IMR-90 (cell line): ENCODE measurements around the gene PLLP. TPM values are rescaled to one million over a fixed set of nuclear protein-coding genes. Genes with fewer than 3 reads are reported as not detected.

Source experiments
- microRNA-seq, 2 experiments: library from miRNA; stranded (forward) in 1 of 2; unstranded in 1 of 2; fragments of 10-50 nt in 1 of 2; fragments of <30 nt in 1 of 2; gene quantifications in 1 of 2; microRNA quantifications in 1 of 2; one replicate each; pipeline versions ENCODE3 to v1.1.0; 2013 to 2020; ENCODE audit not compliant: insufficient read depth in 1 of 2, insufficient read length in 1 of 2, unreplicated experiment in 1 of 2
- polyA plus RNA-seq, 3 experiments: library from polyadenylated mRNA; depleted of rRNA; stranded (reverse); fragments of >200 nt; gene quantifications; 2 replicates each; pipeline ENCODE4 v1.2.3, GENCODE V29; 2012; ENCODE audit warnings: low replicate concordance in 1 of 3
- small RNA-seq, 5 experiments: library from RNA; depleted of rRNA; stranded (forward); fragments of <200 nt; gene quantifications; one replicate each; pipeline ENCODE3, GENCODE V24; 2012
- total RNA-seq: library from RNA; depleted of rRNA; stranded (reverse); fragments of >200 nt; gene quantifications from 2 replicates; pipeline ENCODE4 v1.2.3, GENCODE V29; 2012; rRNA removed

PLLP gene
- total and polyA plus RNA-seq, 2 of the 4 experiments (the other 2 are of a cell fraction), result 0.05 TPM; not detected in 1

Small RNA genes within 50 kb of the gene (microRNA-seq; reads per million reads assigned to microRNA genes)
- gene AC108081.1 (ENCODE audit: insufficient read depth, insufficient read length), result not detected

Small RNA genes within 50 kb of the gene (small RNA-seq; reads per million reads assigned to genes)
- gene AC108081.1, result 0 reads per million in 5 experiments

Other genes with a start within 250 kb of the PLLP start
- 9.2 and 15.4 TPM in 2 replicates for gene CPNE2, start 192.1 kb downstream of the PLLP start, total RNA-seq
- 48.0 and 50.3 TPM in 2 replicates for gene CPNE2, start 192.1 kb downstream of the PLLP start, polyA plus RNA-seq (2012; rRNA removed)
- 50.2 and 52.2 TPM in 2 replicates for gene PSME3IP1, start 98.6 kb downstream of the PLLP start, total RNA-seq
- 71.2 and 75.2 TPM in 2 replicates for gene PSME3IP1, start 98.6 kb downstream of the PLLP start, polyA plus RNA-seq (2012; rRNA removed)
- gene RSPRY1, start 98.3 kb downstream of the PLLP start, total RNA-seq, result 59.2 and 62.2 TPM in 2 replicates
- 23.7 and 25.2 TPM in 2 replicates for gene RSPRY1, start 98.3 kb downstream of the PLLP start, polyA plus RNA-seq (2012; rRNA removed)
- 73.7 and 77.8 TPM in 2 replicates for gene ARL2BP, start 39.4 kb downstream of the PLLP start, total RNA-seq
- 46.8 and 46.9 TPM in 2 replicates for gene ARL2BP, start 39.4 kb downstream of the PLLP start, polyA plus RNA-seq (2012; rRNA removed)
- gene CCL22, start 74.1 kb upstream of the PLLP start, total RNA-seq, result not detected in 2 replicates
- gene CCL22, start 74.1 kb upstream of the PLLP start, polyA plus RNA-seq (2012; rRNA removed), result not detected in 2 replicates
- gene CX3CL1, start 87.8 kb upstream of the PLLP start, total RNA-seq, result under 0.01 and 0.18 TPM in 2 replicates
- gene CX3CL1, start 87.8 kb upstream of the PLLP start, polyA plus RNA-seq (2012; rRNA removed), result 0.77 and 0.89 TPM in 2 replicates
- not detected in 2 replicates for gene CCL17, start 120.1 kb upstream of the PLLP start, total RNA-seq
- gene CCL17, start 120.1 kb upstream of the PLLP start, polyA plus RNA-seq (2012; rRNA removed), result not detected in 2 replicates
- 42.2 and 47.7 TPM in 2 replicates for gene CIAPIN1, start 162.7 kb upstream of the PLLP start, total RNA-seq
- 40.2 and 41.6 TPM in 2 replicates for gene CIAPIN1, start 162.7 kb upstream of the PLLP start, polyA plus RNA-seq (2012; rRNA removed)
- 50.0 and 57.9 TPM in 2 replicates for gene COQ9, start 162.8 kb upstream of the PLLP start, total RNA-seq
- 56.1 and 58.5 TPM in 2 replicates for gene COQ9, start 162.8 kb upstream of the PLLP start, polyA plus RNA-seq (2012; rRNA removed)
- gene POLR2C, start 178.0 kb upstream of the PLLP start, total RNA-seq, result 188 and 340 TPM in 2 replicates
- 136 and 137 TPM in 2 replicates for gene POLR2C, start 178.0 kb upstream of the PLLP start, polyA plus RNA-seq (2012; rRNA removed)
- gene DOK4, start 201.8 kb upstream of the PLLP start, total RNA-seq, result 20.3 and 22.0 TPM in 2 replicates
- gene DOK4, start 201.8 kb upstream of the PLLP start, polyA plus RNA-seq (2012; rRNA removed), result 25.9 and 30.1 TPM in 2 replicates